Activated CD8-positive, alpha-beta T cell treated with anti-CD3 and anti-CD28 coated beads for 36 hours (primary cell): Measurements from ENCODE around the gene POLD1. TPM values are rescaled to one million over a fixed set of nuclear protein-coding genes. Genes with fewer than 3 reads are reported as not detected.
A peak's percentile ranks its signal among the peaks of the same experiment; 100 is the strongest.
"Not testable (repeated sequence)": the region's sequence is repeated elsewhere in the genome, so short reads cannot be mapped to it uniquely, and the experiment has no call there.

Source experiments
- ATAC-seq: fragments of 200-7000 bp; cut with Tn5 transposase; one replicate; pipeline ENCODE4 v1.10.0; 2021; ENCODE audit warnings: mild to moderate bottlenecking, moderate library complexity
- CTCF ChIA-PET: fragments of 350-600 bp; sonication (Branson Sonifier 250); formaldehyde crosslinking; loops from one replicate; lab custom pipeline; 2021; ENCODE audit warnings: antibody characterized with exemption; lab: Charles Lee
- POLR2A ChIA-PET: fragments of 350-600 bp; sonication (Branson Sonifier 250); formaldehyde crosslinking; loops from one replicate; lab custom pipeline; 2021; ENCODE audit warnings: antibody characterized with exemption; lab: Charles Lee
- DNase-seq: peaks from one replicate; pipeline ENCODE4 v3.0.0-alpha.2; 2020
- H3K27ac Mint-ChIP-seq: one replicate; pipeline ENCODE4 v1.8.0; 2021; ENCODE audit warnings: mild to moderate bottlenecking, mixed read lengths
- H3K27me3 Mint-ChIP-seq: one replicate; pipeline ENCODE4 v1.8.0; 2021; ENCODE audit warnings: mixed read lengths
- H3K36me3 Mint-ChIP-seq: one replicate; pipeline ENCODE4 v1.8.0; 2021; ENCODE audit warnings: low read depth, mixed read lengths
- H3K4me1 Mint-ChIP-seq: one replicate; pipeline ENCODE4 v1.8.0; 2021; ENCODE audit warnings: low read depth, mixed read lengths
- H3K4me3 Mint-ChIP-seq: one replicate; pipeline ENCODE4 v1.8.0; 2021; ENCODE audit warnings: mild to moderate bottlenecking, moderate library complexity, mixed read lengths
- H3K9me3 Mint-ChIP-seq: one replicate; pipeline ENCODE4 v1.8.0; 2021; ENCODE audit warnings: mixed read lengths
- intact Hi-C: fragments of 100-400 bp; cut with micrococcal nuclease; formaldehyde crosslinking; loops from one replicate; pipeline ENCODE4 v1.10.0; 2022
- total RNA-seq, 2 experiments: library from RNA; stranded (reverse); gene quantifications; one replicate each; pipeline ENCODE4 v1.2.3, GENCODE V29; 2021
- TF ChIP-seq, protein P1 (sequence below): fragments of 200-600 bp; IDR thresholded peaks from one replicate; pipeline ENCODE4 v1.8.0; 2022; ENCODE audit warnings: antibody characterized with exemption, mild to moderate bottlenecking

POLD1 gene
- total RNA-seq, 2 experiments from 2014 or later, result 214 to 215 TPM

DNA sequence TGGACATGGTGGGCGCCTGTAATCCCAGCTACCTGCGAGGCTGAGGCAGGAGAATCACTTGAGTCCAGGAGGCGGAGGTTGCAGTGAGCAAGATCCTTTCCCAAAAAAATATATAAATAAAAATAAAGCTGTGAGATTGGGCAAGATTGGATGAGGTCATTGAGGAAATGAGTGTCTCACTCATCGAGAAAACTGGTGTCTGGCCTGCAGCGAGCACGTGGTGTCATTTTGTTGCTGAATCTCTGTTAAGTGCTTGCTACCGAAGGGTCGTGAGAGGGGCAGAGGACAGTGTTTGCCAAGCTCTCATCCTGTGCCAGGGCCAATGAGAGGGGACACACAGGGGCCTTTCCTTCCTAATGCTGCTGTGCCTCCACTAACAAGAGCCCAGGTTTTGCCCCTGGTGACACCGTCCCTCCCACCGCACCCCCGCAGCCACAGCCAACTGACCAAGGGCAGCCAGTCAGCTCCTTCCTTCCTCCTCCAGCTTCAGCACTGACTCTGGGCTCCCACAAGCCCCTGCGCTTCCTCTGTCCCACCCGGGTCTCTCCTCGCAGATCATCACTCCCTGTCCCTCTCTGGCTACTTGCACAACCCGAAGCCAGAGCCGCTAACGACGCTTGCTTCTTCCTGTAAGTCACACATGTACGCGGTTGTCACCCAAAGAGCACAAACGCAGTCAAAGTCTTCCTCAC, 3.2 kb downstream of the POLD1 start:
- peak overlapping the region; percentile 5 for H3K4me3 Mint-ChIP-seq
- H3K36me3 Mint-ChIP-seq, result peaks cover 46% of the 10 kb centered on the region
- no peak for DNase-seq
- ChIA-PET CTCF (interaction anchor here (1.1 to 2.1 kb wide), 3 partner anchors 18 to 30 kb away, joined by 5 to 8 read pairs (median 6); no protein-coding TSS in a partner anchor), POLR2A (interaction anchor here (0.9 to 2.1 kb wide), 3 partner anchors 14 to 40 kb away, joined by 3 to 6 read pairs (median 5); no protein-coding TSS in a partner anchor)
- TF ChIP-seq, protein P1, sequence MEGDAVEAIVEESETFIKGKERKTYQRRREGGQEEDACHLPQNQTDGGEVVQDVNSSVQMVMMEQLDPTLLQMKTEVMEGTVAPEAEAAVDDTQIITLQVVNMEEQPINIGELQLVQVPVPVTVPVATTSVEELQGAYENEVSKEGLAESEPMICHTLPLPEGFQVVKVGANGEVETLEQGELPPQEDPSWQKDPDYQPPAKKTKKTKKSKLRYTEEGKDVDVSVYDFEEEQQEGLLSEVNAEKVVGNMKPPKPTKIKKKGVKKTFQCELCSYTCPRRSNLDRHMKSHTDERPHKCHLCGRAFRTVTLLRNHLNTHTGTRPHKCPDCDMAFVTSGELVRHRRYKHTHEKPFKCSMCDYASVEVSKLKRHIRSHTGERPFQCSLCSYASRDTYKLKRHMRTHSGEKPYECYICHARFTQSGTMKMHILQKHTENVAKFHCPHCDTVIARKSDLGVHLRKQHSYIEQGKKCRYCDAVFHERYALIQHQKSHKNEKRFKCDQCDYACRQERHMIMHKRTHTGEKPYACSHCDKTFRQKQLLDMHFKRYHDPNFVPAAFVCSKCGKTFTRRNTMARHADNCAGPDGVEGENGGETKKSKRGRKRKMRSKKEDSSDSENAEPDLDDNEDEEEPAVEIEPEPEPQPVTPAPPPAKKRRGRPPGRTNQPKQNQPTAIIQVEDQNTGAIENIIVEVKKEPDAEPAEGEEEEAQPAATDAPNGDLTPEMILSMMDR, result no peak
- intact Hi-C loops, result no loop called here
- no peak overlapping the region for H3K27ac Mint-ChIP-seq
- no peak for ATAC-seq
- no peaks in the 10 kb centered on the region for H3K9me3 Mint-ChIP-seq
- no peaks in the 10 kb centered on the region for H3K27me3 Mint-ChIP-seq
- H3K4me1 Mint-ChIP-seq, result peaks cover 30% of the 10 kb centered on the region

DNA sequence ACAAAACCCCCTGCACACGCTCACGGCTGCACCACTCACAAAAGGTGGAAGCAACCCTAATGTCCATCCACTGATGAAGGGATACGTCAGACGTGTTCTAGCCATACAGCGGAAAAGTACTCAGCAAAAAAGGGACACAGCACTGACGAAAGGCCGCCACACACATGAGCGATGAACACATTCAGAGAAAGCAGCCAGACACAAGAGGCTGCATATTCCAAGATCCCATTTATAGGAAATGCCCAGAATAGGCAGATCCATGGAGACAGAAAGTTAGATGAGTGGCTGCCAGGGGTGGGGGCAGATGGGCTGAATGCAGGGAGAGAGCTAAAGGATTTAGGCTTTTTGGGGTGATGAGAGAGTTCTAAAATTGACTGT, 3.7 kb downstream of the POLD1 start:
- Mint-ChIP-seq H3K36me3 (peaks cover 50% of the 10 kb centered on the region), H3K4me1 (peaks cover 30% of the 10 kb centered on the region), H3K4me3 (peak overlapping the region; percentile 5), H3K9me3 (no peaks in the 10 kb centered on the region), H3K27ac (no peak overlapping the region), H3K27me3 (no peaks in the 10 kb centered on the region)
- CTCF ChIA-PET, result interaction anchor here (1.1 to 2.1 kb wide), 3 partner anchors 19 to 31 kb away, joined by 5 to 8 read pairs (median 6); no protein-coding TSS in a partner anchor
- DNase-seq, result no peak
- intact Hi-C loops, result no loop called here
- TF ChIP-seq, protein P1, result no peak
- no peak for ATAC-seq
- POLR2A ChIA-PET, result interaction anchor here (1.3 kb wide), 1 partner anchor 39 kb away, joined by 5 read pairs; no protein-coding TSS in a partner anchor

- Mint-ChIP-seq H3K36me3 (peaks cover 52% of the 10 kb centered on the region), H3K4me1 (peaks cover 14% of the 10 kb centered on the region)
- DNase-seq, H3K9me3 Mint-ChIP-seq, H3K27me3 Mint-ChIP-seq, CTCF ChIA-PET, H3K4me3 Mint-ChIP-seq, H3K27ac Mint-ChIP-seq, ATAC-seq, POLR2A ChIA-PET, intact Hi-C loops: not testable (repeated sequence)
Measured at GRCh38 chr19:50390295-50390694, 6.1 kb downstream of the POLD1 start.

GRCh38 chr19:50390952-50391351, 6.8 kb downstream of the POLD1 start:
- H3K9me3 Mint-ChIP-seq, CTCF ChIA-PET, H3K27me3 Mint-ChIP-seq, H3K27ac Mint-ChIP-seq, POLR2A ChIA-PET, intact Hi-C loops, H3K4me3 Mint-ChIP-seq, ATAC-seq, DNase-seq: not testable (repeated sequence)
- Mint-ChIP-seq H3K36me3 (peaks cover 52% of the 10 kb centered on the region), H3K4me1 (peaks cover 12% of the 10 kb centered on the region)

DNA sequence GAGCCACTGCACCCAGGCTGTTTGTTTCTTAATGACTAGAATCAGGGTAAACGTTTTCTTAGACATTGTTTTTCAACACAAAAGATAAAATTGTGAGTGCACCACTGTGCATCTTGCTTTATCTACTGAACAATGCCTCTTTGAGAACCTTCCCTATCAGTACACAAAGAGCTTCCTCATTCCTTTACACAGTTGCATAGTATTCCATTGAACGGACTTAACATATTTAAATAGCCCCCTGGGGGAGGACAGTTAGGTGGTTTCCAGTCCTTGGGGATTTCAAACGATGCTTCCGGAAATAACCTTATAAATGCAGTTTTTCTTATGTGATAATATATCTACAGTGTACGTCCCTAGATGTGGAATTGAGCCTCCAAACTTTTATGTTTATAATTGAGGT, 8.6 kb downstream of the POLD1 start:
- H3K4me3 Mint-ChIP-seq, result no peak overlapping the region
- ATAC-seq (no peak), DNase-seq (no peak)
- H3K4me1 Mint-ChIP-seq, result peaks cover 1% of the 10 kb centered on the region
- H3K27me3 Mint-ChIP-seq, result no peaks in the 10 kb centered on the region
- peaks cover 47% of the 10 kb centered on the region for H3K36me3 Mint-ChIP-seq
- intact Hi-C loops, result no loop called here
- TF ChIP-seq, protein P1, result no peak
- POLR2A ChIA-PET, result no interaction called here
- H3K9me3 Mint-ChIP-seq, result no peaks in the 10 kb centered on the region
- no peak overlapping the region for H3K27ac Mint-ChIP-seq
- CTCF ChIA-PET, result no interaction called here

GRCh38 chr19:50393589-50393988, 9.4 kb downstream of the POLD1 start:
- ATAC-seq (no peak), DNase-seq (no peak)
- Mint-ChIP-seq H3K36me3 (peaks cover 44% of the 10 kb centered on the region), H3K4me3 (no peak overlapping the region), H3K9me3 (no peaks in the 10 kb centered on the region), H3K27ac (no peak overlapping the region), H3K27me3 (no peaks in the 10 kb centered on the region), H3K4me1 (no peaks in the 10 kb centered on the region)
- intact Hi-C loops, result no loop called here
- TF ChIP-seq, protein P1, result no peak
- ChIA-PET POLR2A (interaction anchor here (0.8 kb wide), 1 partner anchor 16 kb away, joined by 3 read pairs; no protein-coding TSS in a partner anchor), CTCF (no interaction called here)
